Fibroblast of lung (primary cell): ENCODE data around the gene CPSF7. TPM values are rescaled to one million over a fixed set of nuclear protein-coding genes. Genes with fewer than 3 reads are reported as not detected.

Source experiments
- DNase-seq, 2 donors: peaks; one replicate each; pipeline versions ENCODE4 v3.0.0 to v3.0.0-alpha.2; 2010; ENCODE audit warnings: low read depth in 2 of 2
- H2AFZ ChIP-seq: 2 replicates; pipeline ENCODE4 v1.5.1; 2012; ENCODE audit warnings: low read length, control low read depth, inconsistent platforms
- H3K27ac ChIP-seq: 2 replicates; pipeline ENCODE4 v1.5.1; 2011; ENCODE audit warnings: low read length, control low read depth; ENCODE audit not compliant: insufficient read depth
- H3K27me3 ChIP-seq: 2 replicates; pipeline ENCODE4 v1.5.1; 2011; ENCODE audit warnings: mild to moderate bottlenecking, low read length; ENCODE audit not compliant: control insufficient read depth, insufficient read depth
- H3K36me3 ChIP-seq: 2 replicates; pipeline ENCODE4 v1.5.1; 2011; ENCODE audit warnings: low read length; ENCODE audit not compliant: control insufficient read depth, insufficient read depth
- H3K4me1 ChIP-seq: 2 replicates; pipeline ENCODE4 v1.5.1; 2011; ENCODE audit warnings: low read length; ENCODE audit not compliant: control insufficient read depth, insufficient read depth; ENCODE audit errors: extremely low read depth
- H3K4me2 ChIP-seq: 2 replicates; pipeline ENCODE4 v1.5.1; 2011; ENCODE audit warnings: low read length, control low read depth; ENCODE audit not compliant: insufficient read depth; ENCODE audit errors: extremely low read depth
- H3K4me3 ChIP-seq, 4 experiments: fragments of 200-600 bp in 1 of 4; sonication (generic) in 1 of 4; replicated peaks in 1 of 4; 2 replicates each; pipeline ENCODE4 v1.5.1; 2011 to 2016; ENCODE audit warnings: low read length in 4 of 4, low read depth in 3 of 4, mild to moderate bottlenecking in 3 of 4, control low read depth in 2 of 4, inconsistent platforms in 1 of 4, mixed read lengths in 1 of 4; ENCODE audit not compliant: insufficient read depth in 1 of 4; ENCODE audit errors: control extremely low read depth in 1 of 4
- H3K79me2 ChIP-seq: 2 replicates; pipeline ENCODE4 v1.5.1; 2012; ENCODE audit warnings: mild to moderate bottlenecking, low read length, inconsistent platforms; ENCODE audit not compliant: control insufficient read depth, insufficient read depth
- H3K9ac ChIP-seq: 2 replicates; pipeline ENCODE4 v1.5.1; 2011; ENCODE audit warnings: mild to moderate bottlenecking, low read length, control low read depth; ENCODE audit not compliant: insufficient read depth
- H3K9me3 ChIP-seq: 2 replicates; pipeline ENCODE4 v1.5.1; 2012; ENCODE audit warnings: low read depth, low read length; ENCODE audit not compliant: control insufficient read depth, insufficient read depth
- H4K20me1 ChIP-seq: 2 replicates; pipeline ENCODE4 v1.5.1; 2011; ENCODE audit warnings: low read length; ENCODE audit not compliant: control insufficient read depth, insufficient read depth; ENCODE audit errors: extremely low read depth
- EZH2 ChIP-seq: IDR thresholded peaks from 2 replicates; pipeline ENCODE4 v1.5.1; 2012; ENCODE audit warnings: low read length, control low read depth, mild to moderate bottlenecking; ENCODE audit errors: missing control alignments
- polyA plus RNA-seq, 2 donors: library from polyadenylated mRNA; depleted of rRNA in 1 of 2; stranded (reverse) in 1 of 2; unstranded in 1 of 2; fragments of >200 nt; gene quantifications; 2 replicates each; pipeline ENCODE4 v1.2.1, GENCODE V29; 2011 to 2012; ENCODE audit warnings: missing spikeins in 1 of 2
- total RNA-seq: library from RNA; depleted of rRNA; stranded (reverse); fragments of >200 nt; gene quantifications from 2 replicates; pipeline ENCODE4 v1.2.1, GENCODE V29; 2014
- TF ChIP-seq, protein P1 (sequence below), 2 donors: IDR thresholded peaks in 1 of 2; conservative IDR thresholded peaks in 1 of 2; 1 replicate in 1 of 2; 2 replicates in 1 of 2; pipeline ENCODE4 v1.5.1; 2011 to 2012; ENCODE audit warnings: low read length in 2 of 2, control low read depth in 1 of 2, inconsistent platforms in 1 of 2, low read depth in 1 of 2, mild to moderate bottlenecking in 1 of 2

The CPSF7 gene
- total and polyA plus RNA-seq, 2 donors (not counting 1 experiment from before 2014, with no cell fraction given), result 18.0 to 38.1 TPM

- Histone ChIP-seq H3K4me3 (no peak overlapping the region), H3K4me2 (no peak overlapping the region), H4K20me1 (no peaks in the 10 kb centered on the region), H2AFZ (no peak overlapping the region), H3K36me3 (peaks cover 18% of the 10 kb centered on the region), H3K79me2 (peaks cover 48% of the 10 kb centered on the region), H3K9me3 (no peaks in the 10 kb centered on the region), H3K4me1 (no peaks in the 10 kb centered on the region), H3K27ac (no peak overlapping the region), H3K9ac (no peak overlapping the region), H3K27me3 (no peaks in the 10 kb centered on the region)
- DNase-seq, result no peak
- TF ChIP-seq, protein P1, sequence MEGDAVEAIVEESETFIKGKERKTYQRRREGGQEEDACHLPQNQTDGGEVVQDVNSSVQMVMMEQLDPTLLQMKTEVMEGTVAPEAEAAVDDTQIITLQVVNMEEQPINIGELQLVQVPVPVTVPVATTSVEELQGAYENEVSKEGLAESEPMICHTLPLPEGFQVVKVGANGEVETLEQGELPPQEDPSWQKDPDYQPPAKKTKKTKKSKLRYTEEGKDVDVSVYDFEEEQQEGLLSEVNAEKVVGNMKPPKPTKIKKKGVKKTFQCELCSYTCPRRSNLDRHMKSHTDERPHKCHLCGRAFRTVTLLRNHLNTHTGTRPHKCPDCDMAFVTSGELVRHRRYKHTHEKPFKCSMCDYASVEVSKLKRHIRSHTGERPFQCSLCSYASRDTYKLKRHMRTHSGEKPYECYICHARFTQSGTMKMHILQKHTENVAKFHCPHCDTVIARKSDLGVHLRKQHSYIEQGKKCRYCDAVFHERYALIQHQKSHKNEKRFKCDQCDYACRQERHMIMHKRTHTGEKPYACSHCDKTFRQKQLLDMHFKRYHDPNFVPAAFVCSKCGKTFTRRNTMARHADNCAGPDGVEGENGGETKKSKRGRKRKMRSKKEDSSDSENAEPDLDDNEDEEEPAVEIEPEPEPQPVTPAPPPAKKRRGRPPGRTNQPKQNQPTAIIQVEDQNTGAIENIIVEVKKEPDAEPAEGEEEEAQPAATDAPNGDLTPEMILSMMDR (conservative IDR thresholded peaks at IDR 0.05 in 1 of 2, IDR thresholded peaks at IDR 0.05 in 1 of 2; ENCODE audit: low read depth in 1 of 2, low read length in 2 of 2), result no peak
- no peak for TF ChIP-seq EZH2
These were observed 4.2 kb downstream of the CPSF7 start for GRCh38 chr11:61425367-61426131.

DNA sequence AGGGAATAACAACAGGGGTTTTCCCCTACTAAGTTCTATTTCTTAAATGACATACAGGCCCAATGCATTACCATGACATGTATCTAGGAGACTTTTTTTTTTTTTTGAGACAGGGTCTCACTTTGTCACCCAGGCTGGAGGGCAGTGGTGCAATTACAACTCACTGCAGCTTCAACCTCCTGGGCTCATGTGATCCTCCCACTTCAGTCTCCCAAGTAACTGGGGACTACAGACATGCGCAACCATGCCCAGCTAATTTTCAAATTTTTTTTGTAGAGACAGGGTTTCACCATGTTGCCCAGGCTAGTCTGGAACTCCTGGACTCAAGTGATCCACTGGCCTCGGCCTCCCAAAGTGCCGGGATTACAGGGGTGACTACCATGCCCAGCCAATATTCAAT is 7.5 kb downstream of the CPSF7 start:
- no peak for DNase-seq
- peaks cover 33% of the 10 kb centered on the region for H3K79me2 ChIP-seq

GRCh38 chr11:61418136-61418535 is 11.6 kb downstream of the CPSF7 start:
- Histone ChIP-seq H3K4me3 (no peak overlapping the region), H3K36me3 (peaks cover 34% of the 10 kb centered on the region), H2AFZ (no peak overlapping the region), H3K9me3 (no peaks in the 10 kb centered on the region), H4K20me1 (no peaks in the 10 kb centered on the region), H3K4me2 (no peak overlapping the region), H3K27ac (peak overlapping the region; percentile 28), H3K79me2 (peaks cover 19% of the 10 kb centered on the region), H3K4me1 (no peaks in the 10 kb centered on the region), H3K9ac (no peak overlapping the region), H3K27me3 (no peaks in the 10 kb centered on the region)
- DNase-seq, result no peak
- TF ChIP-seq, protein P1 (conservative IDR thresholded peaks at IDR 0.05 in 1 of 2, IDR thresholded peaks at IDR 0.05 in 1 of 2; ENCODE audit: low read depth in 1 of 2, low read length in 2 of 2), result no peak
- TF ChIP-seq EZH2, result no peak

More for the DNA sequence above, 7.5 kb downstream of the CPSF7 start:
- H3K27me3 ChIP-seq, result no peaks in the 10 kb centered on the region
- peaks cover 28% of the 10 kb centered on the region for H3K36me3 ChIP-seq
- H3K4me2 ChIP-seq, result no peak overlapping the region
- TF ChIP-seq EZH2, result no peak
- TF ChIP-seq, protein P1 (conservative IDR thresholded peaks at IDR 0.05 in 1 of 2, IDR thresholded peaks at IDR 0.05 in 1 of 2; ENCODE audit: low read depth in 1 of 2, low read length in 2 of 2), result no peak
- H3K9ac ChIP-seq, result no peak overlapping the region
- no peaks in the 10 kb centered on the region for H3K4me1 ChIP-seq
- no peak overlapping the region for H2AFZ ChIP-seq
- no peaks in the 10 kb centered on the region for H3K9me3 ChIP-seq
- no peaks in the 10 kb centered on the region for H4K20me1 ChIP-seq
- no peak overlapping the region for H3K4me3 ChIP-seq
- H3K27ac ChIP-seq, result no peak overlapping the region
